Sigmoid colon (tissue), 4 donors: ENCODE measurements around the gene PPP1R16B.

Experiments
- CTCF ChIP-seq, 4 experiments: fragments of 450-650 bp in 3 of 4; fragments of 200-600 bp in 1 of 4; IDR thresholded peaks; one replicate each; pipeline ENCODE4 v1.5.1; 2016 to 2019; ENCODE audit warnings: antibody characterized with exemption in 4 of 4, mild to moderate bottlenecking in 3 of 4, moderate library complexity in 2 of 4
- EP300 ChIP-seq, 4 donors: sonication (generic); formaldehyde crosslinking; IDR thresholded peaks; one replicate each; pipeline ENCODE4 v1.6.1; 2017; ENCODE audit warnings: antibody characterized with exemption in 4 of 4
- POLR2A ChIP-seq, 2 donors: fragments of 450-650 bp; IDR thresholded peaks; one replicate each; pipeline ENCODE4 v1.6.1; 2016; ENCODE audit warnings: antibody characterized with exemption in 2 of 2, mild to moderate bottlenecking in 2 of 2, moderate library complexity in 2 of 2
- POLR2AphosphoS5 ChIP-seq, 4 donors: sonication (generic); formaldehyde crosslinking; IDR thresholded peaks; one replicate each; pipeline ENCODE4 v1.6.1; 2017; ENCODE audit warnings: antibody characterized with exemption in 4 of 4

- TF ChIP-seq CTCF (IDR thresholded peaks at IDR 0.05) (no peak), POLR2A (IDR thresholded peaks at IDR 0.05) (no peak), POLR2AphosphoS5 (IDR thresholded peaks at IDR 0.05) (no peak), EP300 (IDR thresholded peaks at IDR 0.05) (no peak)
Measured at GRCh38 chr20:38805958-38806854, 709 bp downstream of the PPP1R16B start.
